ENCODE measurements around the gene SIGLEC10.
"Not testable (repeated sequence)": the region's sequence is repeated elsewhere in the genome, so short reads cannot be mapped to it uniquely, and the experiment has no call there.

Gene SIGLEC10

DNA sequence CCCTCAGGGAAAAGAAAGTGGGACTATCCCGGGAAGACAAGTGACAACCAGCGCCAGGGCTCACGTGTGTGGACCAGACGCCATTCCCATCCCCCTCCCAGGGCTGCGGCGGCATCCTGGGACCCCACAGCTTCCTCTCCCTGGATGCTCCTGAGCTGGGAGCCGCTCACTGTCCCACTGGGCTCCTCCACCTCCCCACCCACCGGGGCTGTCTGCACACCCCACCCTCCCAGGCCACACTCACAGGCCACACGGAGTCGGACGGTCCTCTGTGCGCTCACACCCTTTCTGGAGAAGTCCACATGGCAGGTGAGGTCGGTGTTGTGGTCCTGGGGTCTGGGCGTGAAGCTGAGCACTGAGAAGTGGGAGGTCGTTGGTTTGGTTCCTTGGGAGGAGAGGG is 1.0 kb downstream of the SIGLEC10 start:
- not testable (repeated sequence) for H3K4me3 Mint-ChIP-seq, H3K36me3 Mint-ChIP-seq, H3K27ac Mint-ChIP-seq, H3K27me3 Mint-ChIP-seq, H3K4me1 Mint-ChIP-seq, H3K9me3 Mint-ChIP-seq

- Mint-ChIP-seq H3K36me3 (no peaks in the 10 kb centered on the region), H3K4me1 (peaks cover 6% of the 10 kb centered on the region), H3K9me3 (no peaks in the 10 kb centered on the region), H3K4me3 (no peak overlapping the region), H3K27ac (no peak overlapping the region), H3K27me3 (peaks cover 5% of the 10 kb centered on the region)
These were observed 2.3 kb downstream of the SIGLEC10 start for GRCh38 chr19:51415187-51415586.

GRCh38 chr19:51410950-51411748 is 6.3 kb downstream of the SIGLEC10 start:
- H3K4me1 Mint-ChIP-seq: no peaks in the 10 kb centered on the region
- no peak overlapping the region for H3K4me3 Mint-ChIP-seq
- H3K9me3 Mint-ChIP-seq: no peaks in the 10 kb centered on the region
- no peak overlapping the region for H3K27ac Mint-ChIP-seq
- peaks cover 6% of the 10 kb centered on the region for H3K27me3 Mint-ChIP-seq
- H3K36me3 Mint-ChIP-seq: no peaks in the 10 kb centered on the region

DNA sequence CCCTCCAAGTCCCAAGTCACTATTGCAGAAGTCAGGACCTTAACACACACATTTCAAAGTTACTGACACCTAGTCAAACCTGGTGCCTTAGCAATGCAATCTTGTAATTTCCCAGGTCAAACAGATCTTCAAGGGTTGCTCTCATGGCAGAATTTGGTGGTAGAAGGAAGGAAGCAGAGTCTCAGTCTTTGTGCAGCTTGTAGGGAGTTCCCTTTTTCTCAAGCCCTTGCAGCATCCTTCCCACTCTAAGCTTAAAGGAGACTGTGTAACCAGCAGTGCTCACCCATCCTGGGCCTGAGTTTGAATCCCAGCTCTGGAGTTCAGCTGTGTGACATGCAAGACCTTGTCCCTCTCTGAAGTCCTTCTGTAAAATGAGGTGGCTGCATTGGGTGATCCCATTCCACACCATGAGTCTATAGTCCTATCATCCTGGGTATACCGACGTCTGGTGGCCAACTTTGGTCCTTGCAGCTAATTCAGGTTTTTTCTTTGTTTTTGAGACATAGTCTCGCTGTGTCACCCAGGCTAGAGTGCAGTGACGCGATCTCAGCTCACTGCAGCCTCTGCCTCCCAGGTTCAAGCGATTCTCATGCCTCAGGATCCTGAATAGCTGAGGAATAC is 9.8 kb downstream of the SIGLEC10 start:
- Mint-ChIP-seq H3K9me3 (peaks cover 10% of the 10 kb centered on the region), H3K36me3 (peaks cover 5% of the 10 kb centered on the region), H3K27ac (no peak overlapping the region), H3K4me1 (no peaks in the 10 kb centered on the region), H3K4me3 (no peak overlapping the region), H3K27me3 (peaks cover 7% of the 10 kb centered on the region)

DNA sequence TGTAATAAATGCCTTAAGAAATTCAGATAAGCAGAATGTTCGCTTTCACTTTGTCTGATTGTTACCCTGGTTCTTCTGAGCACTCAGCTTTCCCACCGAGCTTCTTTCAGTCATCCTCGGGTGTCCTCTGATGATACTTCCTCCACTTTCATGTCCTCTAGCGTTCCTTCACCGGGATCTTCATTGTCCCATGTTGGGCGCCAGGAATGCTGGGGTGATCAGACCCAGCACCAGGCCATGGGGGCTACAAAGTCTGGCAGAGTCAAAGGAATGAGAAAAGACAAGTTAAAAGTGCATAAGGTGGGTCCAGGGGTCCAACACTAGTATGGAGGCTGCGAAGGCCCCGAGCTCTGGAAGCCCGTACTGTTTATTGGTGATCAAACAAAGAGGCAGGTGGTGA is 15.3 kb downstream of the SIGLEC10 start:
- peaks cover 18% of the 10 kb centered on the region for H3K9me3 Mint-ChIP-seq
- H3K36me3 Mint-ChIP-seq: peaks cover 13% of the 10 kb centered on the region
- H3K4me3 Mint-ChIP-seq: no peak overlapping the region
- peaks cover 3% of the 10 kb centered on the region for H3K4me1 Mint-ChIP-seq
- no peak overlapping the region for H3K27ac Mint-ChIP-seq
- peaks cover 4% of the 10 kb centered on the region for H3K27me3 Mint-ChIP-seq

- H3K27ac Mint-ChIP-seq, H3K4me3 Mint-ChIP-seq, H3K27me3 Mint-ChIP-seq, H3K4me1 Mint-ChIP-seq: not testable (repeated sequence)
- H3K36me3 Mint-ChIP-seq: peaks cover 13% of the 10 kb centered on the region
- peaks cover 18% of the 10 kb centered on the region for H3K9me3 Mint-ChIP-seq
These were observed 17.5 kb downstream of the SIGLEC10 start for GRCh38 chr19:51399936-51400335.

GRCh38 chr19:51399231-51399630 is 18.2 kb downstream of the SIGLEC10 start:
- peaks cover 2% of the 10 kb centered on the region for H3K27me3 Mint-ChIP-seq
- H3K4me1 Mint-ChIP-seq: peaks cover 11% of the 10 kb centered on the region

GRCh38 chr19:51398096-51398704 is 19.2 kb downstream of the SIGLEC10 start:
- H3K27me3 Mint-ChIP-seq: no peaks in the 10 kb centered on the region
- H3K4me1 Mint-ChIP-seq: peaks cover 17% of the 10 kb centered on the region
- H3K27ac Mint-ChIP-seq: no peak overlapping the region
- H3K4me3 Mint-ChIP-seq: no peak overlapping the region
- peaks cover 13% of the 10 kb centered on the region for H3K9me3 Mint-ChIP-seq
- H3K36me3 Mint-ChIP-seq: peaks cover 10% of the 10 kb centered on the region

More at GRCh38 chr19:51399231-51399630, 18.2 kb downstream of the SIGLEC10 start:
- Mint-ChIP-seq H3K27ac (no peak overlapping the region), H3K36me3 (peaks cover 13% of the 10 kb centered on the region), H3K9me3 (peaks cover 18% of the 10 kb centered on the region), H3K4me3 (no peak overlapping the region)

- not testable (repeated sequence) for H3K9me3 Mint-ChIP-seq, H3K36me3 Mint-ChIP-seq, H3K27ac Mint-ChIP-seq, H3K4me3 Mint-ChIP-seq, H3K27me3 Mint-ChIP-seq
- peaks cover 21% of the 10 kb centered on the region for H3K4me1 Mint-ChIP-seq
These were observed 20.0 kb downstream of the SIGLEC10 start for GRCh38 chr19:51397453-51397852.

DNA sequence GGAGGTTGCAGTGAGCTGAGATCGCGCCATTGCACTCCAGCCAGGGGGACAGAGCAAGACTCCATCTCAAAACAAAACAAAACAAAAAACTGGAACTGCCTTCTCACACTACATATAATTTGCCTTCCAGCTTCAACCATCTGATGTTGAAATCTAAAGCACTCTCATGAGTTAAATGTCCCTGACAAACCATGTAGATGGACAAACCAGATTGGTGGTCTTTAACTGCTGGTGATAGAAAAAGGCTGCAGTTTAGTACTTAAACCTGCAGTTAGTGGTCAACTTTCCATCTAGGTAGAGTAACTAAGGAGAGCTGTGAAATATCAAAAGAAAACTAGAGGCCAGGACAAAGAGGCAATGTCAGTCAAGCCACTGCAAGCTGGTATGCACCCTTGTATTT is 21.3 kb downstream of the SIGLEC10 start:
- H3K4me1 Mint-ChIP-seq: peaks cover 25% of the 10 kb centered on the region
- H3K4me3 Mint-ChIP-seq: no peak overlapping the region
- H3K27me3 Mint-ChIP-seq: no peaks in the 10 kb centered on the region
- no peak overlapping the region for H3K27ac Mint-ChIP-seq
- no peaks in the 10 kb centered on the region for H3K9me3 Mint-ChIP-seq
- peaks cover 1% of the 10 kb centered on the region for H3K36me3 Mint-ChIP-seq

DNA sequence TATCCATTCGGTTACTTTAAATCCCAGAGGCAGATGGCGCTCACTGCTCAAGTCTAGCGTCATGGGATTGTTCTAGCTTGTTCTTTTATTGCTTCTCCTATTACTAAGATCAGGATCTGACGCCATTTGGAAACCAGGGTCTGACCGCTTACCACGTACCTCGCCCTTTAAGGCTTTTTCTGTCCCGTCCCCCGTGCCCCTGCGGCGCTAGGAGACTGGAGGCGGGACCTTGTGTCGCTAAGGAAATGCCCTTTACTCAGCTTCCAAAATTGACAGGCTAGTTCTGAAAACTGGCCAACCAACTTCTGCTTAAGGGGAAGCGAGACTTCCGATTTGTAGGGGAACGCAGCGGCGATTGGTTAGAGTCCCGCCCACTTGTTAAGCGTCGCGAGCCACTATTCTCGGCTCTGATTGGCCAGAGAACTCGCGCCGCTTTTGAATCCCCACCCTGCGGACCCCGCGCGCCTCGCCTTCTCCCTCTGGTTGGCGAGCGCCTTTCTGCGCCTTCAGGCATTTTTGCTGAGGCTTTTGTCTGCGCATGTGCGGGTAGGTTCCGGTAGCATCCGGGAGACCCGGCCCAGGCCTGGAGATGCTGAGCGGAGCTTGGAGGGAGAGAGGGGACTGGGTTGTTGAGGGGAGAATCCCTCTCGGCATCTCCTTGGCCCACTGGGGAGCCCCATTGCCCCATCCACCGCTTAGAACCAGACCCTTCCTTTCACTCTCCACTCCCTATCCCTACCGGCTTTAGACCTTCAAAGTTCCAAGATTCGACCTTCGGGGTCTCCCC is 23.2 kb downstream of the SIGLEC10 start:
- peak overlapping the region; percentile 85 for H3K27ac Mint-ChIP-seq
- H3K9me3 Mint-ChIP-seq: no peaks in the 10 kb centered on the region
- no peaks in the 10 kb centered on the region for H3K27me3 Mint-ChIP-seq
- H3K4me3 Mint-ChIP-seq: peak overlapping the region; percentile 88
- H3K4me1 Mint-ChIP-seq: peaks cover 27% of the 10 kb centered on the region
- H3K36me3 Mint-ChIP-seq: no peaks in the 10 kb centered on the region

GRCh38 chr19:51392701-51393100 is 24.7 kb downstream of the SIGLEC10 start:
- H3K9me3 Mint-ChIP-seq: no peaks in the 10 kb centered on the region
- peak overlapping the region; percentile 23 for H3K27ac Mint-ChIP-seq
- H3K27me3 Mint-ChIP-seq: no peaks in the 10 kb centered on the region
- H3K4me3 Mint-ChIP-seq: peak overlapping the region; percentile 73
- no peaks in the 10 kb centered on the region for H3K36me3 Mint-ChIP-seq
- H3K4me1 Mint-ChIP-seq: peaks cover 24% of the 10 kb centered on the region

DNA sequence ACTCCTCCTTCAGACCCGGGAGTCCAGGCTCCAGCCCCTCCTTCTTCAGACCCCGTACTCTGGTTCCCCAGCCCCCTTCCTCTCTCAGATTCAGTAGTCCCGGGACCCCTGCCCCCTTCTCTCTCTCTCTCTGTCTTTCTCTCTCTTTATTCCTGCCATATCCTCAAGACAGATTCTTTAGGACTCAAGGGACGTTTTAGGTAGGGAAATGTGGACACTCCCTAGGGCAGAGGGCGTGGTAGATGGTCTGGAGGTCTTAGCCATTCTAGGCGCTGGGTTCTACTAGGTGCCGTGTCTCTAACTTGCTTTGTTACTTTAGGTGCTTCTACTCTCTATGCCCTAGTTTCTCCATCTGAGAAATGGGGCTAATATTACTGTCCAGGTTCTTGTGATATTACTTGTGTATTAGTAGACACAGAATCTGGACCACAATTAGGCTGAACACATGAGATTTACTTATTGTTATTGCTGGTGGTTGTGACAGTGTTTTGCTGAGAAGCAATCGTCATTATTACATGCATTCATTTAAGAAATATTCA is 26.3 kb downstream of the SIGLEC10 start:
- no peak overlapping the region for H3K27ac Mint-ChIP-seq
- no peaks in the 10 kb centered on the region for H3K27me3 Mint-ChIP-seq
- peaks cover 24% of the 10 kb centered on the region for H3K4me1 Mint-ChIP-seq
- H3K36me3 Mint-ChIP-seq: no peaks in the 10 kb centered on the region
- no peaks in the 10 kb centered on the region for H3K9me3 Mint-ChIP-seq
- H3K4me3 Mint-ChIP-seq: peak overlapping the region; percentile 44

DNA sequence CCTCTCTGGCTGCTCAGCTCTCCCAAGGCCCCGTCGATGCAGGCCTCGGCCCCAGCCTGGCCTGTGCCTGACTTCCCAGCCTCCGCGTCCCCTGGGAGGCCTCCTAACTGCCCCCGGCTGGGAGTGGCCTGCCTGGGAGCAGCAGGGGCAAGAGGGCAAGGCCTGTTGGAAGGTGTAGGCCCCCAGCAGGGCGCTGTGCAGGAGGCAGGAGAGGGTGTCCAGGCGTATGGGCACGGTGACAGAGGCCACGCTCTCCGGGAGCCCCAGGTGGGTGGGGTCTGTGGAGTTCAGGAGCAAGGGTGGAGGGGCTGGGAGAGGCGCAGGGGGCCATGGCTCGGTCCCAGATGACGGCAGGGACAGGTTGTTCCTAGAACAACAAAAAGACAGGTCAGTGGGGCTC is 28.3 kb downstream of the SIGLEC10 start:
- Mint-ChIP-seq H3K4me1 (peaks cover 15% of the 10 kb centered on the region), H3K4me3 (no peak overlapping the region), H3K27me3 (no peaks in the 10 kb centered on the region), H3K27ac (no peak overlapping the region), H3K9me3 (no peaks in the 10 kb centered on the region), H3K36me3 (no peaks in the 10 kb centered on the region)

- Mint-ChIP-seq H3K27me3 (no peaks in the 10 kb centered on the region), H3K4me3 (peak within 1 kb of the TSS; percentile 61), H3K36me3 (no peaks in the 10 kb centered on the region), H3K9me3 (no peaks in the 10 kb centered on the region), H3K4me1 (peaks cover 10% of the 10 kb centered on the region), H3K27ac (no peak within 1 kb of the TSS)
These were observed 29.5 kb downstream of the SIGLEC10 start, which contains the start of gene LIM2 for GRCh38 chr19:51387924-51388389. Gene LIM2 (minus strand): TSS chr19:51387974. CDS start chr19:51387443, 531 bp downstream.

Data from activated naive CD4-positive, alpha-beta T cell treated with anti-CD3 and anti-CD28 coated beads, Interleukin-2, amount 50 U/mL, for 24 hours (primary cell).